HepG2 (cell line): ENCODE results near the gene EEIG1. TPM values are rescaled to one million over a fixed set of nuclear protein-coding genes. Genes with fewer than 3 reads are reported as not detected.

Source experiments
- ATAC-seq: fragments of 200-7000 bp; cut with Tn5 transposase; 3 replicates; pipeline ENCODE4 v1.9.1; 2020; ENCODE audit warnings: mild to moderate bottlenecking, moderate library complexity
- BruUV-seq: library from RNA; stranded (reverse); fragments of 400-500 nt; replicated peaks from 2 replicates; lab custom pipeline; 2021; lab: Mats Ljungman, UMichigan
- CTCF ChIA-PET: fragments of 300-600 bp; formaldehyde crosslinking; extraction: SDS; loops from one replicate; lab custom pipeline; 2021; ENCODE audit warnings: low total read pairs, inconsistent platforms, low intra/inter-chr PET ratio; lab: Yijun Ruan, JAX
- POLR2A ChIA-PET: fragments of 350-600 bp; sonication (Branson Sonifier 250); formaldehyde crosslinking; loops from one replicate; lab custom pipeline; 2020; ENCODE audit warnings: antibody characterized with exemption, inconsistent platforms; lab: Yijun Ruan, JAX
- DNase-seq: peaks from one replicate; pipeline ENCODE4 v3.0.0-alpha.2; 2015; ENCODE audit warnings: low spot score
- FAIRE-seq: peaks from 3 replicates; lab custom pipeline; 2011; peaks lifted over from hg19 to GRCh38; lab: Jason Lieb, UNC
- H2AFZ ChIP-seq: one replicate; pipeline ENCODE4 v1.6.1; 2011; ENCODE audit warnings: low read length, inconsistent platforms
- H3K27ac ChIP-seq: fragments of 300-600 bp; 3 replicates; pipeline ENCODE4 v1.8.0; 2011; ENCODE audit warnings: mixed run types, mild to moderate bottlenecking, mixed read lengths, low read length, inconsistent platforms; ENCODE audit not compliant: insufficient read depth; ENCODE audit errors: extremely low read length
- H3K27me3 ChIP-seq, 2 experiments: fragments of 200-600 bp in 1 of 2; 2 replicates in 1 of 2; 3 replicates in 1 of 2; pipeline versions ENCODE4 v1.6.0 to v1.8.0; 2011; ENCODE audit warnings: low read length in 2 of 2, mild to moderate bottlenecking in 2 of 2, moderate library complexity in 2 of 2, inconsistent platforms in 1 of 2; ENCODE audit not compliant: insufficient read depth in 2 of 2, control insufficient read depth in 1 of 2
- H3K36me3 ChIP-seq, 2 experiments: fragments of 200-600 bp in 1 of 2; replicated peaks in 1 of 2; 2 replicates in 1 of 2; 3 replicates in 1 of 2; pipeline versions ENCODE4 v1.5.1 to v1.8.0; 2011; ENCODE audit warnings: low read length in 2 of 2, inconsistent platforms in 1 of 2; ENCODE audit not compliant: insufficient read depth in 2 of 2, control insufficient read depth in 1 of 2
- H3K4me1 ChIP-seq: 2 replicates; pipeline ENCODE4 v1.5.1; 2012; ENCODE audit warnings: low read length, inconsistent platforms; ENCODE audit not compliant: insufficient read depth
- H3K4me2 ChIP-seq: 2 replicates; pipeline ENCODE4 v1.6.0; 2011; ENCODE audit warnings: low read depth, low read length, inconsistent platforms
- H3K4me3 ChIP-seq, 3 experiments: fragments of 200-600 bp in 1 of 3; sonication (generic), shearing (Covaris generic) in 1 of 3; replicated peaks in 1 of 3; 2 replicates each; pipeline ENCODE4 v1.5.1; 2011 to 2016; ENCODE audit warnings: low read length in 3 of 3, inconsistent platforms in 2 of 3, low read depth in 2 of 3, mild to moderate bottlenecking in 2 of 3, control low read depth in 1 of 3, mixed read lengths in 1 of 3; ENCODE audit not compliant: insufficient read depth in 1 of 3
- H3K79me2 ChIP-seq: one replicate; pipeline ENCODE4 v1.6.1; 2011; ENCODE audit warnings: low read length, inconsistent platforms; ENCODE audit not compliant: insufficient read depth
- H3K9ac ChIP-seq: 2 replicates; pipeline ENCODE4 v1.6.0; 2011; ENCODE audit warnings: mild to moderate bottlenecking, low read depth, low read length, inconsistent platforms; ENCODE audit not compliant: insufficient read depth
- H3K9me3 ChIP-seq: 2 replicates; pipeline ENCODE4 v1.5.1; 2012; ENCODE audit warnings: mild to moderate bottlenecking, low read length
- H4K20me1 ChIP-seq: 2 replicates; pipeline ENCODE4 v1.6.0; 2011; ENCODE audit warnings: inconsistent platforms, mild to moderate bottlenecking, low read length, moderate library complexity; ENCODE audit not compliant: insufficient read depth
- AHR ChIP-seq: IDR thresholded peaks from 2 replicates; pipeline ENCODE4 v1.6.1; 2018; ENCODE audit warnings: missing genetic modification reagents, missing compliant biosample characterization
- CBFB ChIP-seq: sonication (generic); formaldehyde crosslinking; IDR thresholded peaks from 2 replicates; pipeline ENCODE4 v1.4.0; 2020; ENCODE audit warnings: missing genetic modification reagents
- FOXK1 ChIP-seq: sonication (generic); formaldehyde crosslinking; IDR thresholded peaks from 2 replicates; pipeline ENCODE4 v1.4.0; 2020; ENCODE audit warnings: low read depth, missing genetic modification reagents, borderline replicate concordance
- HNRNPK ChIP-seq: fragments of 200-400 bp; formaldehyde crosslinking; IDR thresholded peaks from 2 replicates; pipeline ENCODE4 v1.6.1; 2018; ENCODE audit warnings: low read length, low read depth, moderate library complexity, mild to moderate bottlenecking; ENCODE audit not compliant: poor library complexity, severe bottlenecking
- NFE2 ChIP-seq: sonication (generic); formaldehyde crosslinking; IDR thresholded peaks from 2 replicates; pipeline ENCODE4 v1.4.0; 2020; ENCODE audit warnings: missing genetic modification reagents
- PCBP1 ChIP-seq: fragments of 200-400 bp; formaldehyde crosslinking; IDR thresholded peaks from 2 replicates; pipeline ENCODE4 v1.6.1; 2017; ENCODE audit warnings: mild to moderate bottlenecking, low read depth, low read length, borderline replicate concordance
- POLR2AphosphoS5 ChIP-seq: IDR thresholded peaks from 2 replicates; pipeline ENCODE4 v1.6.1; 2012; ENCODE audit warnings: low read depth, low read length
- RARA ChIP-seq: IDR thresholded peaks from 2 replicates; pipeline ENCODE4 v1.6.1; 2016; ENCODE audit warnings: missing genetic modification reagents, missing compliant biosample characterization
- RXRB ChIP-seq: IDR thresholded peaks from 2 replicates; pipeline ENCODE4 v1.6.1; 2016; ENCODE audit warnings: borderline replicate concordance, missing genetic modification reagents, missing compliant biosample characterization
- ZBTB42 ChIP-seq: sonication (generic); formaldehyde crosslinking; IDR thresholded peaks from 2 replicates; pipeline ENCODE4 v1.5.0; 2020; ENCODE audit warnings: mild to moderate bottlenecking, missing genetic modification reagents
- ZNF547 ChIP-seq: sonication (generic); formaldehyde crosslinking; IDR thresholded peaks from 2 replicates; pipeline ENCODE4 v1.5.1; 2020; ENCODE audit warnings: mild to moderate bottlenecking, missing genetic modification reagents
- WGBS: methylation state at CpG from one replicate; pipeline ENCODE4 v1.1.6; 2017; ENCODE audit warnings: low lambda C conversion rate; 5-methylcytosine and 5-hydroxymethylcytosine counted together
- in situ Hi-C: cut with HindIII; loops from 2 replicates; pipeline ENCODE4 v1.10.0; 2017; ENCODE audit warnings: low pct_unique_long_range_greater_than_20kb; ENCODE audit not compliant: extremely low pct_ligation_motif_present
- intact Hi-C: fragments of 100-400 bp; cut with micrococcal nuclease; formaldehyde crosslinking; loops from one replicate; pipeline ENCODE4 v1.10.0; 2022; ENCODE audit not compliant: unreplicated experiment
- polyA plus RNA-seq, 8 experiments: library from polyadenylated mRNA; depleted of rRNA in 3 of 8; stranded (reverse) in 7 of 8; unstranded in 1 of 8; fragments of >200 nt; fragmentation: Illumina TruSeq in 4 of 8; extraction: Trizol in 4 of 8; gene quantifications; 2 replicates each; pipeline versions ENCODE4 v1.2.1 to v1.2.3, GENCODE V29; 2011 to 2016; ENCODE audit warnings: low read depth in 4 of 8, missing spikeins in 1 of 8, mixed read lengths in 1 of 8; ENCODE audit not compliant: insufficient read depth in 1 of 8
- total RNA-seq, 5 experiments: library from RNA; depleted of rRNA; stranded (reverse); fragments of >200 nt; fragmentation: Illumina TruSeq; extraction: Trizol; gene quantifications; 2 replicates each; pipeline ENCODE4 v1.2.3, GENCODE V29; 2016; ENCODE audit warnings: low read depth in 1 of 5
- TF ChIP-seq, protein P1 (sequence below): sonication (generic); formaldehyde crosslinking; IDR thresholded peaks from 2 replicates; pipeline ENCODE4 v1.5.1; 2020; ENCODE audit warnings: mild to moderate bottlenecking, moderate library complexity, missing genetic modification reagents
- TF ChIP-seq, protein P2 (sequence below): sonication (generic); formaldehyde crosslinking; IDR thresholded peaks from 2 replicates; pipeline ENCODE4 v1.4.0; 2020; ENCODE audit warnings: missing genetic modification reagents

EEIG1 gene
- total and polyA plus RNA-seq, 2 of the 13 experiments (the other 11 are each of a cell fraction or from before 2014, with no cell fraction given) = 16.6 to 25.2 TPM

DNA sequence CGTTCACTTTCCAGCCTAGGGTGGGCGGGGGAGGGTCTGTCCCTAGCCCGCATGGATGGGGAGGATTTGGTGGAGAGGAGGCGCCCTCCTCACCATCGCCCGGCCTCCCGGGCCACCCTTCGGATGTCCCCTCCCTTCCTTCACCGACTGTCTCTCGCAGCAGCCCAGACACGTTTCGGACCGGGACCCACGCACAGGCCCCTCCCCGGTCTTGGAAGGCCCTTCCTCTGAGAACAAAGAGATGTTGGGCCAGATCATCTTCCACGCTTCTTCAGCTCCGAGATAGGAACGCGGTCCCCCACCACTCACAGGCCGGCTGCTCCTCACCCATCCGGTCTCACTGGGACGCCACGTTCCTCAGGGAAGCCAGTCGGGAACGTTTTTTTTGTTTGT, 42.5 kb downstream of the EEIG1 start (continued):
- TF ChIP-seq PCBP1 (peak; percentile 19; the same call in 1 of the 2 replicates), POLR2AphosphoS5 (0 out of 2 replicates have a peak, but pooled peaks have one; percentile 18), RXRB (CRISPR knock-in tag) (no peak), ZNF547 (CRISPR knock-in tag) (no peak), AHR (CRISPR knock-in tag) (0 out of 2 replicates have a peak, but pooled peaks have one; percentile 2), FOXK1 (CRISPR knock-in tag) (no peak)
- TF ChIP-seq, protein P1, sequence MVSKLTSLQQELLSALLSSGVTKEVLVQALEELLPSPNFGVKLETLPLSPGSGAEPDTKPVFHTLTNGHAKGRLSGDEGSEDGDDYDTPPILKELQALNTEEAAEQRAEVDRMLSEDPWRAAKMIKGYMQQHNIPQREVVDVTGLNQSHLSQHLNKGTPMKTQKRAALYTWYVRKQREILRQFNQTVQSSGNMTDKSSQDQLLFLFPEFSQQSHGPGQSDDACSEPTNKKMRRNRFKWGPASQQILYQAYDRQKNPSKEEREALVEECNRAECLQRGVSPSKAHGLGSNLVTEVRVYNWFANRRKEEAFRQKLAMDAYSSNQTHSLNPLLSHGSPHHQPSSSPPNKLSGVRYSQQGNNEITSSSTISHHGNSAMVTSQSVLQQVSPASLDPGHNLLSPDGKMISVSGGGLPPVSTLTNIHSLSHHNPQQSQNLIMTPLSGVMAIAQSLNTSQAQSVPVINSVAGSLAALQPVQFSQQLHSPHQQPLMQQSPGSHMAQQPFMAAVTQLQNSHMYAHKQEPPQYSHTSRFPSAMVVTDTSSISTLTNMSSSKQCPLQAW (CRISPR knock-in tag) = no peak

DNA sequence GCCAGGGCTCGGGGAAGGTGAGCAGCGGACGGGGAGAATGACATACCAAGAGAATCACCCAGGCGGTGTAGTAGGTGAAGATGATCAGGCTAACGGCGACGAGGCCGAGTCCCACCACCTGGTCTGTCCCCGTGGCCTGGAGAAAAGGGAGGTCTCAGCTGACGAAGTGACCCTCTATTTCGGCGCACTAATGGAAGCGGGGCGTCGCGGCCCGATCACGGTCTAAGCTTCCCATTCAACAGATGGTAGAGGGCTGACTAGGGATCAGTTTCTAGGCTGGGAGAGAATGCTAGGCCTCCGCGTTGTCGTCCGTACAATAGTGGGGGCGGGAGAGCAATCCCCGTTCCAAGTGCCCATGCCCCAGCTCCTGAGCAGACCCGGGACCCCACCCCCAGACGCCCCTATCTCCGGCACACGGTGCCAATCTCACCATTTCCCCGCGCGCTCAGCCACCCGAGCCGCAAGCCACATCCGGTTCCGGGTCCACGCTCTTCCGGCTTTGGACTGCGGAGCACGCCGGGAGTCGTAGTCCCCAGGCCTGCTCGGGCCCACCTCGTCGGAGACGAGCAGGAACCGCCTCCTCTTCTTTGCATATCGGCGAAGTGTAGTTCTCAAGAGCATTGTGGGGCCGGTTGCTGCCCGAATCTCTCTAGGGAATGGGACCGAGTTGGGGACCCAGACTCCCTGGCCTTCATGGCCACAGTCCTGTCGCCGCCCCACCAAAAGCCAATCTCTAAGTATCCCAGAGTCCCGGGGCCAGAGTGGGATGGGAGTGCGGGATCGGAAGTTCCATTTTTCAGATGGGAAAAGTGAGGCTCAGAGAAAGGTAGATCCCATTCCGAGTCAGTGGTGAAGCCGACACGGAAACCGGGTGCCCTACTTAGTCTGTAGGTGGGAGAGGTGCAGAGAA, 43.1 kb downstream of the EEIG1 start, which contains the start of gene DPM2:
TSS of gene DPM2 (minus strand) at position 467 of the 910 bp plus-strand sequence. CDS start at position 433, 34 bp downstream.
- TSS peak; percentile 20 for BruUV-seq
- ATAC-seq = peak; percentile 89
- TF ChIP-seq RARA (CRISPR knock-in tag) (0 out of 2 replicates have a peak, but pooled peaks have one; percentile 9), CBFB (CRISPR knock-in tag) (peak; percentile 96), ZBTB42 (CRISPR knock-in tag) (0 out of 2 replicates have a peak, but pooled peaks have one; percentile 10), HNRNPK (peak; percentile 19), NFE2 (CRISPR knock-in tag) (no peak)
- TF ChIP-seq, protein P2, sequence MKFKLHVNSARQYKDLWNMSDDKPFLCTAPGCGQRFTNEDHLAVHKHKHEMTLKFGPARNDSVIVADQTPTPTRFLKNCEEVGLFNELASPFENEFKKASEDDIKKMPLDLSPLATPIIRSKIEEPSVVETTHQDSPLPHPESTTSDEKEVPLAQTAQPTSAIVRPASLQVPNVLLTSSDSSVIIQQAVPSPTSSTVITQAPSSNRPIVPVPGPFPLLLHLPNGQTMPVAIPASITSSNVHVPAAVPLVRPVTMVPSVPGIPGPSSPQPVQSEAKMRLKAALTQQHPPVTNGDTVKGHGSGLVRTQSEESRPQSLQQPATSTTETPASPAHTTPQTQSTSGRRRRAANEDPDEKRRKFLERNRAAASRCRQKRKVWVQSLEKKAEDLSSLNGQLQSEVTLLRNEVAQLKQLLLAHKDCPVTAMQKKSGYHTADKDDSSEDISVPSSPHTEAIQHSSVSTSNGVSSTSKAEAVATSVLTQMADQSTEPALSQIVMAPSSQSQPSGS (CRISPR knock-in tag) = peak; percentile 62; the same call in 1 of the 2 replicates

More for the DNA sequence above, 43.1 kb downstream of the EEIG1 start, which contains the start of gene DPM2:
- DNase-seq (peak; percentile 73), FAIRE-seq (peak; percentile 70)
- Histone ChIP-seq H3K9ac (peak within 1 kb of the TSS; percentile 84), H3K79me2 (peaks cover 22% of the 10 kb centered on the region), H3K4me3 (peak within 1 kb of the TSS; percentile 86 to 96 (median 89)), H3K27ac (peak within 1 kb of the TSS; percentile 50), H3K9me3 (no peaks in the 10 kb centered on the region), H3K36me3 (peaks cover 4 to 12% of the 10 kb centered on the region in 2 experiments; a peak in 4 of 5 replicates), H3K4me1 (peaks cover 36% of the 10 kb centered on the region), H4K20me1 (0 out of 2 replicates have a peak, but pooled peaks cover 2% of the 10 kb centered on the region), H3K4me2 (peak within 1 kb of the TSS; percentile 99), H3K27me3 (no peaks in the 10 kb centered on the region; a peak in 1 of 5 replicates), H2AFZ (no peak within 1 kb of the TSS)
- intact Hi-C loops = no loop called here
- in situ Hi-C loops = loop anchor here (5.0 kb wide), 1 partner anchor 100 kb away; no protein-coding TSS in a partner anchor
- WGBS = 39% methylated on average over 19 of the region's 60 CpGs
- POLR2A ChIA-PET = interaction anchor here (0.5 to 1.4 kb wide), 2 partner anchors 12 to 98 kb away, joined by 3 read pairs; no protein-coding TSS in a partner anchor
- CTCF ChIA-PET = no interaction called here
